ENCODE measurements around the gene NR2E3. TPM values are rescaled to one million over a fixed set of nuclear protein-coding genes. Genes with fewer than 3 reads are reported as not detected.

The NR2E3 gene
- polyA plus RNA-seq, 3 donors: not detected

GRCh38 chr15:71813723-71814470 is 3.5 kb downstream of the NR2E3 start:
- no peak for TF ChIP-seq CTCF (IDR thresholded peaks at IDR 0.05)
- Histone ChIP-seq H2AFZ (ENCODE audit: insufficient read depth, low read depth, low read length, poor library complexity, severe bottlenecking) (no peak overlapping the region), H3K79me2 (ENCODE audit: insufficient read depth, low read length) (no peaks in the 10 kb centered on the region), H3K4me3 (replicated peaks in 1 of 3; ENCODE audit: low read depth in 2 of 3, low read length in 3 of 3) (no peak overlapping the region), H3K9ac (ENCODE audit: insufficient read depth, low read length, poor library complexity, severe bottlenecking) (no peak overlapping the region), H3K4me1 (ENCODE audit: control insufficient read depth in 1 of 2, insufficient read depth in 2 of 2, low read length in 2 of 2) (no peaks in the 10 kb centered on the region), H3K36me3 (replicated peaks in 1 of 2; ENCODE audit: control insufficient read depth in 1 of 2, insufficient read depth in 2 of 2, low read length in 2 of 2) (no peaks in the 10 kb centered on the region), H3K9me3 (replicated peaks in 1 of 2; ENCODE audit: control insufficient read depth in 1 of 2, insufficient read depth in 1 of 2, low read length in 2 of 2) (peaks cover 0 to 4% of the 10 kb centered on the region in 2 donors), H4K20me1 (ENCODE audit: insufficient read depth, low read length) (no peaks in the 10 kb centered on the region), H3K27ac (ENCODE audit: low read depth in 1 of 2, low read length in 2 of 2) (no peak overlapping the region), H3K27me3 (ENCODE audit: control insufficient read depth in 2 of 2, insufficient read depth in 2 of 2, low read length in 2 of 2) (no peaks in the 10 kb centered on the region), H3K4me2 (replicated peaks; ENCODE audit: extremely low read depth, low read length, poor library complexity, severe bottlenecking) (no peak overlapping the region)
- Mint-ChIP-seq H3K36me3 (no peaks in the 10 kb centered on the region), H3K27ac (no peak overlapping the region), H3K4me1 (no peaks in the 10 kb centered on the region), H3K9me3 (peaks cover 3 to 12% (median 5%) of the 10 kb centered on the region in 7 donors), H3K4me3 (no peak overlapping the region), H3K27me3 (ENCODE audit: low read depth in 3 of 3) (peaks cover 0 to 2% (median 1%) of the 10 kb centered on the region in 3 donors)
- 97% methylated on average over 8 of the region's 9 CpGs for WGBS (ENCODE audit: insufficient coverage)
- DNase-seq: no peak
- intact Hi-C loops (cut with micrococcal nuclease): no loop called here

GRCh38 chr15:71815301-71815700 is 4.9 kb downstream of the NR2E3 start:
- WGBS (ENCODE audit: insufficient coverage): 83% methylated on average over 1 of the region's 3 CpGs
- no peaks in the 10 kb centered on the region for H3K4me1 Mint-ChIP-seq
- no peak overlapping the region for H3K4me3 Mint-ChIP-seq
- no peaks in the 10 kb centered on the region for H3K27me3 ChIP-seq (ENCODE audit: control insufficient read depth in 2 of 2, insufficient read depth in 2 of 2, low read length in 2 of 2)
- no peak overlapping the region for H3K27ac ChIP-seq (ENCODE audit: low read depth in 1 of 2, low read length in 2 of 2)
- H3K4me2 ChIP-seq (replicated peaks; ENCODE audit: extremely low read depth, low read length, poor library complexity, severe bottlenecking): no peak overlapping the region
- no peak overlapping the region for H2AFZ ChIP-seq (ENCODE audit: insufficient read depth, low read depth, low read length, poor library complexity, severe bottlenecking)
- H3K9me3 Mint-ChIP-seq: peaks cover 3 to 23% (median 13%) of the 10 kb centered on the region in 7 donors
- no peak overlapping the region for H3K4me3 ChIP-seq (replicated peaks in 1 of 3; ENCODE audit: low read depth in 2 of 3, low read length in 3 of 3)
- DNase-seq: no peak
- H3K27ac Mint-ChIP-seq: no peak overlapping the region
- no peaks in the 10 kb centered on the region for H3K36me3 Mint-ChIP-seq
- intact Hi-C loops (cut with micrococcal nuclease): no loop called here
- H3K4me1 ChIP-seq (ENCODE audit: control insufficient read depth in 1 of 2, insufficient read depth in 2 of 2, low read length in 2 of 2): no peaks in the 10 kb centered on the region
- no peak for TF ChIP-seq CTCF (IDR thresholded peaks at IDR 0.05)
- no peak overlapping the region for H3K9ac ChIP-seq (ENCODE audit: insufficient read depth, low read length, poor library complexity, severe bottlenecking)
- no peaks in the 10 kb centered on the region for H4K20me1 ChIP-seq (ENCODE audit: insufficient read depth, low read length)
- H3K9me3 ChIP-seq (replicated peaks in 1 of 2; ENCODE audit: control insufficient read depth in 1 of 2, insufficient read depth in 1 of 2, low read length in 2 of 2): peaks cover 8 to 13% of the 10 kb centered on the region in 2 donors
- H3K27me3 Mint-ChIP-seq (ENCODE audit: low read depth in 3 of 3): peaks cover 0 to 2% (median 1%) of the 10 kb centered on the region in 3 donors
- H3K36me3 ChIP-seq (replicated peaks in 1 of 2; ENCODE audit: control insufficient read depth in 1 of 2, insufficient read depth in 2 of 2, low read length in 2 of 2): no peaks in the 10 kb centered on the region
- no peaks in the 10 kb centered on the region for H3K79me2 ChIP-seq (ENCODE audit: insufficient read depth, low read length)

All from CD14-positive monocyte (primary cell).